IPS-NIHi7 (cell line): Measurements from ENCODE around the gene NXN.
"Not testable (repeated sequence)": the region's sequence is repeated elsewhere in the genome, so short reads cannot be mapped to it uniquely, and the experiment has no call there.

ENCODE experiments used
- DNase-seq: peaks from one replicate; pipeline ENCODE4 v3.0.0; 2012; ENCODE audit warnings: mixed read lengths; ENCODE audit errors: extremely low spot score

NXN gene

DNA sequence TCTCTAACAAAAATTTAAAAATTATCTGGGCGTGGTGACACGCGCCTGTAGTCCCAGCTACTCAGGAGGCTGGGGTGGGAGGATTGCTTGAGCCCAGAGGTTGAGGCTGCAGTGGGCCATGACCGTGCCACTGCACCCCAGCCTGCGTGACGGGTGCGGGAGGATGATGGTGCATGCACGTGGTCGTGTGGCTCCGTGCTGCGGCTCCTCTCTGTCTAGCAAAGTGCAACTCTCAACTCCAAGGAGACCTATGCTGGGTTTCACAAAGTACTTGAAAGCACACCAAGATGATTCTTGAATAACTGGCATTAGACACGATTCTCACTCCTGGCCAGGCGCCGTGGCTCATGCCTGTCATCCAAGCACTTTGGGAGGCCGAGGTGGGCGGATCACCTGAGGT lies 25.8 kb downstream of the NXN start:
- DNase-seq, result no peak

DNA sequence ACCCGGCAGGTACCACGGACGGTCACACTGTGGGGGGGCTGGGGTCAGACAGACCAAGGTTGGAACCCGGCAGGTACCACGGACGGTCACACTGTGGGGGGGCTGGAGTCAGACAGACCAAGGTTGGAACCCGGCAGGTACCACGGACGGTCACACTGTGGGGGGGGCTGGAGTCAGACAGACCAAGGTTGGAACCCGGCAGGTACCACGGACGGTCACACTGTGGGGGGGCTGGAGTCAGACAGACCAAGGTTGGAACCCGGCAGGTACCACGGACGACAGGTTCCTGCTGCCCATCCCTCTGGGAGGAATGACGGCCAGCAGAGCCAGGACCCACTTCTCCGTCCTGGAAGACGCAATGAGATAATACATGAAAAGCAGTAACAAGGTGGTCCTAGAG lies 27.0 kb downstream of the NXN start:
- DNase-seq, result not testable (repeated sequence)

DNA sequence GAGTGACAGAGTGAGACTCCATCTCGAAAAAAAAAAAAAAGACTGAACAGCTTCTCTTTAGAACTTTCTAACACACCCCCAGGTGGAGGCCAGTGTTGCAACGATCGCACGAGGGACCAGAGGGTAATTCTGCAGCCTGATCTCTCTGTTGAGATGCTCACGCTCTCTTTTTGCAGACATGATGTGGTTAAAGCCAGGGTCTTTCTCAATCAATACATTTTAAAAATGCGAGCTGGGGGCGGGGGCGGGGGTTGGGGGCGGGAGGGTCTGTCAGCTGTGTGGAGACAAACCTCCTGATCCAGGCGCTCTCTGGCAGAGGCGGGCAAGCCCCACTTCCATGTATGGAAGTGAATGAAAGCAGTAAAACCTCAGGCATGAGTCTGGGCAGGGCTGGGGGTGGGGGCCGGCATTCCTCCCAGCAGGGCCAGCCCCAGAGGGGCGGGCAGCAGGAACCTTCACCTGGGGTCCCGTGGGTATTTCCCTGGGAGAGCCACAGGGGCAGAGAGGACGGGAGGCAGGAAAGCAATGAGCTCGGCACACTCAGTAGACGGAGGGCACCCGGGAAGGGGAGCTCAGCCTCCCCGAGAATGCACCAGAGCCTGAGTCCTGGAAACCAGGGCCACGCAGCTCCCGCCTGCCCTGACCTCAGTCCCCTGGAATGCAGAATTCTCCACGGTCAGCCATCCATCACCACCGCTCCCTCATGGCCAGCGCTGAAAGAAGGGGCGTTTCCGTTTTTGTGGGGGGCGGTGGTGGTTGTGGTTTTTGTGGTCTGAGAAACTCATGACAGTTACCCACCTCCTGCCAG lies 28.0 kb downstream of the NXN start:
- peak; percentile 87 for DNase-seq

DNA sequence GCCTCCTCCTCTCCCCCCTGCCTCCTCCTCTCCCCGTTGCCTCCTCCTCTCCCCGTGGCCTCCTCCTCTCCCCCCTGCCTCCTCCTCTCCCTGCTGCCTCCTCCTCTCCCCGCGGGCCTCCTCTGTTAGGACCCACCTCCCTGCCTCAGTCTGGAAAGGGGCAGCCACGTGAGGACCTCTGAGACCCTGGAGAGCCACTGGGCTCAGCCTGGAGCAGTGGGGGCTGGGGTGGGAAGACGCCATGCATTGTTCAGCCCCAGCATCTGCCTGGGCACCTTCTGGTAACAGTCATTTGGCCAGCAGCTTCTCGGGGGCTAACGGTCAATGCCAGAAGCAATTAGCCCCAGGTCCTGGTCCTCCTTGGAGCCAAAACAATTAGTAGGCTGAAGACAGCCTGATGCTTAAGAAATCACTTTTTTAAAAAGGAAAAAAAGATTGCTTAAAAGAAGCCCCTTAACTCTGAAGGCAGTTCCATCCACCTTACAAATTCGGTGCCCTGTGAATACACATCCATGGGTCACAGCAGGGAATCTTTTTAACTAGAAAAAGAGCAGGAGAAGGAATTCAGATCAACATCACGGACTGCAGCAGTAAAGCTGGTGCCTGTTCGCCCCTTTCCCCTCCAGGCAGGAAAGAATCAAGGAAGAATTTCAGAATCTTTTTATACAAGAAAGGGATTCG lies 29.8 kb downstream of the NXN start:
- DNase-seq, result peak; percentile 52

DNA sequence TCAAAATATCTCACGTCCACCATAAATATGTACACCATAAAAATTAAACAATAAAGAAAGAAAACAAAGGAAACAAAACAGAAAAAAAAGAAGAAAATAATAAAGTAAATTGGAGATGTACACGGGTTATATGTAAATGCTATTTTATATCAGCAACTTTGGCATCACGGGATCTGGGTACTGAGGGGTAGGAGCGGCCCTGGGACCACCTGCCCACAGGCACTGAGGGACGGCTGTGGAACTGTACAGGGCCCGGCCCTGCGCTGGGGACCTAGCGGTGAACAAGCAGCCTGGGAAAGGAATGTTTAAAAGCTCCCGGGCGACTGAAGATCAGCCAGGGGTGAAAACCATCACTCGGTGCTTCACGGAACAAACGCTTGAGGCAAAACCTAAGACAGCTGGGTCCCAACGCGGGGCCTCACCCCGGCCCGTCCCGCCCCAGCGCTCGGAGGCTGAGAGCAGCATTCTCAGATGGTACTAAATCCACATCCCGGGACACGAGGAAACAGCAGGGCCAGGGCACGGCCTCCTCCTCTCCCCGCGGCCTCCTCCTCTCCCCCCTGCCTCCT lies 31.2 kb downstream of the NXN start:
- DNase-seq, result peak; percentile 44

DNA sequence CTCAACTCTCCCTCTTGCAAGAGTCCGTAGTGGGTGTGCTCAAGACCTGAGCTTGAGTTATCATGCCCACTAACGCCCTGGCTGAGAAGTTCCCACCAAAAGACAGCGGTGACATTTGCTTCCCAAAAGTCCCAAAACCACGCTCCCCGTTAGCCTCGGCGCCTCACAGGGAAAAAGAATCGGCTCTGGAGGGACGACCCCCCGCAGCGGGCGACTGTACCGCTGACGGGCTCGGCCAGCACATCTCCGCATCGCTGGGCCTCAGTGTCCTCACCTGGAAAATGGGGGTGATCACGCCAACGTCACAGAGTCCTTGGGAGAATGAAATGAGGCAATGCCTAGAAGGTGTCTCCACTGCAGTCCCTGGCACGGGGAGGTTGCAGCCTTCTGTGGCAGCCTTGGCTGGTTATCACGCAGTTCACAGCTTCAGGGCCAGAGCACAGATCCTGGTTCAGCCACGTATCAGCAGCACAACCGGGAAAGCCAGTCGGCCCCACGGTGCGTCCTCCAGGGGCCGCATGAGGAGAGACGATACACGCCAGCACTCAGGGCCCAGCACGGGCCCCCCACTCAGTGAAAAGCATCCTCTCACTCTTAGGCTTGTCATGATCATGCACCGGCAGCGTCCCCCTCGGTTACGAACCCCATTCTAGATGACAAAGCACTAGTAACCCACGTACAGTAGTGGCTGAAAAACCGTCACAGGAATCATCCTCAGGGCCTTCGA lies 32.9 kb downstream of the NXN start:
- DNase-seq, result no peak

DNA sequence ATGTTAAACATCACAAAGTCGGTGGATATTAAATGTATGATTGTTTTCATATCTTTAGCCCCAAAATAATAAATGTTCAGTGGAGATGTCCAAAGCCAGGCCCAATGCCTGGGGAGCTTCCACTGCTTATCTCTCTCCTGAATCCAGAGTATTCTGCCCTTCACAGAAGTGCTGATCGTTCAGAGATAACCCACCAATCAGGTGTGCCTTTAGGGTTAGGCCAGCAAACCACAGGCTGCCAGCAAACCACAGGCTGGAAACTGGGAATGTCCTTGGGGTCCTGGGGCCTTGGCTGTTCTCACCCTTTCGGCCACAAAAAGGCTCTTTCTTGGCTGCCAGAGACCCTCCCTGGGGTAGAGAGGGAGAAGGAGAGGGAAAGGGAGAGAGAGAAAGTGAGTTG lies 33.9 kb downstream of the NXN start:
- no peak for DNase-seq

DNA sequence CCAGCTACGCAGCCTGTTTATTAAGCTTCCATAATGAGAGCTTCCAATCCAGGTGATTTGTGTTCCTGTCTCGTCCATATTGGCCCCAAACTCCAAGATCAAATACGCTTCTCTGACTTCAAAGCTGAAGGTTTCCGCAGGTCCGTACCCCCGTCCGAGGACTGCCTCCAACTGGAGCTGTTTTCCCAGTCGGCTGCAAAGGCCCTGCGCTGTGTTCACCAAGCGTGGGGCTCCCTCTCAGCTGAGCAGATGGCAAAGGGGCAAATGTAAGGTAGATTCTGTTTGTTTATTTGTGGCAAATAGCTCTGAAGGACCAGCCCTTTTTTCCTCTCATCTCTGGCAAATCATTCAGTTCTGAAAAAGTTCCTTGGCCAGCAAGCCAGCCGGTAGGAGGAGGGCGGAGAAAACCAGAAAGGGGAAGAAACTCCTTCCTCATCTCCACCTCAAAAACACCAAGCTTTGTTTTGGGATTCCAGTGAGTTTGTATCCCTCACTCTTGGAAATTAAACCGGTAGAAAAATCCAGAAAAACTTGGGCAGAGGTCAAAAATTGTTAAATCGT lies 35.2 kb downstream of the NXN start:
- DNase-seq, result no peak

DNA sequence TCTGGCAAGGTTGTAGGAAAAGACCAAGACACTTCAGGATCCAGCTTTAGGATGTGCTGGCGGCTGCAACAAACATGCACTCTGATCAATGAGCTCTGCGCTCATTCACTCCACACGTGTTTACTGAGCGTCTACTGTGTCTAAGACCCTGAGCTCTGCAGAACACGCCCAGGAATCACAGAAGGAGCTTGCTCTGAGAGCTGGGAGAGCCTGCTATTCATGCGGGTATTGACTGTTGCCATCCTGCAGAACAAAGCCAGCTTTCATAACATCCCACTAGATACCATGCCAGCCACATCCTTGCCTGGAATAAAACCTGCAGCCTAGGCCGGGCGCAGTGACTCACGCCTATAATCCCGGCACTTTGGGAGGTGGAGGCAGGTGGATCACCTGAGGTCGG lies 44.1 kb downstream of the NXN start:
- DNase-seq, result no peak

DNA sequence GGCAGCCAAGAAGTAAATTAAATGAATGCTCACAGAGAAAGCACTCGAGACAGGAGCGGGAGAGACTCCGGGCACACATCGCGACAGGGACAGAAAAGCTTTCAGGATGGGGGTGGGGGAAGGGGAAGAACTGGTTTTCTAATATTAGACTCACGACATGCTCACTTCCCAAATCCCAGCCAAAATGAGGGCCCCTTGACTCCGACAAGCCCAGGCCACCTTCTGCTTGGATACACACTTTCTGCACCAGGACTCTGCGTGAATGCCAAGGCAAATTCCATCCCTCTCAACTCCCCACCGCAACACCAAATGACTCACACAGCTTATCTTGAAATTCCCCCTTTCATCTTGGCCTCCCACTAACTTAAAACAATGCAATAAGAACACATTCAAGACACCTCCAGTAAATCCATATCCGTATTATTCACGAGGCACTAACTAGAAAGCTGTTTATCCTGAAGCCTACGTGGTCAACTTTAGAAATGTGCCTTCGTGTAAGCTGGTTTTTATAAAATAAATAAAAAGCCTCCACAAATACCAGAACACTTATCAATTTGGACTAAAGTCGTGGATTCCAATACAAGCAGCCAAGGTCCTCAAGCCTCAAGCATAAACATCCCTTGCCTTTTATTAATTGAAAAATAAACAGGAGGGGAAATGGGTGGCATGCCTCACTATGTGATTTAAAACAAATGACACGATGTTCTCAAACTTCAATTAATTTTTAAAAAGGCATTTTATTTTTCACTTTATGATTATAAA lies 46.1 kb downstream of the NXN start:
- peak; percentile 68 for DNase-seq

DNA sequence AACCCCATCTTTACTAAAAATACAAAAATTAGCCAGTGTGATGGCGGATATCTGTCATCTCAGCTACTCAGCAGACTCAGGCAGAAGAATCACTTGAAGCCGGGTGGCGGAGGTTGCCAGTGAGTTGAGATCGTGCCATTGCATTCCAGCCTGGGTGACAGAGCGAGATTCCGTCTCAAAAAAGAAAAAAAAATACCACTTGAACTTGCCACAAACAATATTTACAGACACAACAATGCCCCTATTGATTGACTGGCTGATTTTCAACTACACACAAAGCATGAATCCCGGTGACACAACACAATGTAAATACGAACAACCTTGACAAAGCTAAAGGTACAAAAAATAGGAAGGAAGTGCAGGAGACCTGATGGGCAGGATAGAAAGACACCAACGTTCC lies 49.3 kb downstream of the NXN start:
- no peak for DNase-seq

DNA sequence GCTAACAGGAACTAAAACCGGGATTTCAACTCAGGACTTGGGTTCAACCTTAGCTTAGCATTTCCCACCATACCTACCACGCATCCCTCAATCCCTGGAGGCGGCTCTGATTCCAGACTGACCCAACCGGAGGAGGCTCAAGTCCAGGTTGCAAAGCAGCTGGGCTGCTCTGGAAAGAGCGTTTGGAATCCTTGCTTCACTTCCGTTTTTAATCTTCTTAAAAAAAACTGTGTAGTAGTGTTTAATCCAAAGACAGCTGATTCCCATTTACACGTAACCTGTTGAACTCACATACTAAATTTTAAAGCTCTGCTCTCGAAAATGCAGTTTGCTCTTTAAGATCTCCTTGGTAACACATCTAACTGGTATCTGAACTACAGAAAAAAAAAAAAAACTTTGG lies 50.0 kb downstream of the NXN start:
- no peak for DNase-seq

DNA sequence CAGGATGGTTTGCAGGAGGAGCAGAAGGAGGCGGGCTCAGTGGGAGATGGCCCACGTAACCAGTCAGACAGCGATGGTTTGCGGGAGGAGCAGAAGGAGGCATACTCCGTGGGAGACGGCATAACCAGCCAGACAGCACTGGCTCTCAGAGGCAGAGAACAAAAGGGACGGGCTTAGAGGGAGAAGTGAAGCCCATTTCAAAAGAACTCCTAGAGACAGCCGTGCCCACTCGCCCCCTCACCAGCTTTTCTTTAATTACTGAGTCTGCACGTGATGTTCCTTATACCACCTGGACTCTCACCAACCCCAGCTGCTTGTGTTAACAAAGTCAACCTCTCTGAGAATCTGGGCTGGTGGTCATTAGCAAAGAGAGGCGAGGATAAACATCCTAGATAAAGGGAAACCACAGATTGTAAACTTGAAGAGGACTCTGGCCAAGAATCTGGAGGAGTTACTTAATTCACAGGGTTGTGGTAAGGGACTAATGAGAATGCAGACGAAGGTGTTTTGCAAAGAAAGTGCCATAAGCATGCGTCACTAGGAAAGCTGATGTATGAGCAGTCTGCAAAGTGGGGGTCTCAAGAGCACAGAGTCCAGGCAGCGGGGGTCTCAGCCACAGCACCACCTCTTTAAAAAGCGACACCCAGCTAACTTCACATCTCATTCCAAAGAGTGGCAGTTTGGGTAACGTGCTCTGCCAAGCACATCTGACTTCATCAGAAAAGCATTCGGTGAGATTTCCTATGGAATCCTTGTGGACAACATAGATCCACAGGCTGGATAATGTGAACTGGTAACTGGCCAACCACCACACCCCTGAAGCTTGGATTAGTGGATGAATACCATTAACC lies 51.7 kb downstream of the NXN start:
- DNase-seq, result peak; percentile 43

DNA sequence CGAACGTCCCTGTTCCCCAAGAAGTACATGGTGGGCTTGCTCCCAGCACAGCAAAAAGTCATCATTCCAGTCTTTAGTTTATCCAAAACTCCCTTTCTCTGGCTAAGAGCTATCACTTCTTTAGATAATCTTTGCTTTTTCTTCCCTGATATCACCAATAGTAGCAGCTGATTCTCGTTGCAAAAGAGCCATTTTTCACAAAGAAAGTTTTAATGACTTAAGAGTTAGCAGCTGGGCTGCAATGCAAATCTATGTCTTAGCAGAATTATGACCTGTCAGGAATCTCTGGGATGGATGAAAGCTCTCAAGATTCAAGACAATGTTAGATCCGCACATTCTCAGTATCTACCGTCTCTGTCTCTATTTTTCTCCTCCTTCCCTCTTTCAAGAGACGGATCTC lies 53.8 kb downstream of the NXN start:
- no peak for DNase-seq

DNA sequence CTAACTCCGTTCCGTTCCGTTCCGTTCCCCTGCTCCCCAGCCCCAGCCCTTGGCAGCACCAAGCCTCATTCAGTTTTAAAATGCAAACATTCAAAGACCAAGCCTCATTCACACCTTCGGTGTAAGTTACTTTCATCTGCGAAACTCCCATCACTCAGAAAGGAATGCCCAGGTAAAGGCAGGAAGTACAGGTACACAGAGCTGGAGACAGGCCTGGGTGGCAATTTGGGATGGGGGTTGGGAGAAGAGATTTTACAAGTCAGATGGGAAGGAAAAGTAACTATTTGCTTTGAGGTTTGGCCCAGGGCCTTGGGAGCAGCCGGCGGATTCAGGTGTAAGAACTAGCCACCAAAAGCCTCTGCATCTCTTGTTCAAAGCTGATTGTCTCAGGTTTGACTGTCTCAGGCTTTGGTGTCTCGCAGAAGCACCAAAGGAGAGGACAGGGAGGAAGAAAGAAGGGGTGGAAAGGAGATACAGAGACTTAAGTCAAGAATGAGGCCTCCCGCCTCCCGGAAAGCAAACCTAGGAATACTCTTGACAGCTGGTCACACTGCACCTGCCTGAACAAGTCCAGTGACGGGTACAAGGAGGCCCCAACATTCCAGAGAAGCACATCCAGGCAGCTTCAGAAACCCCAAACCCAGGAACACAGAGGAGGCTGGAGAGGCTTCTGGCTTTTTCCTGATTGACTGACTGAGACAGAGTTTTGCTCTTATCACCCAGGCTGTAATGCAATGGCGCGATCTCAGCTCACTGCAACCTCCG lies 54.7 kb downstream of the NXN start:
- DNase-seq, result peak; percentile 29

DNA sequence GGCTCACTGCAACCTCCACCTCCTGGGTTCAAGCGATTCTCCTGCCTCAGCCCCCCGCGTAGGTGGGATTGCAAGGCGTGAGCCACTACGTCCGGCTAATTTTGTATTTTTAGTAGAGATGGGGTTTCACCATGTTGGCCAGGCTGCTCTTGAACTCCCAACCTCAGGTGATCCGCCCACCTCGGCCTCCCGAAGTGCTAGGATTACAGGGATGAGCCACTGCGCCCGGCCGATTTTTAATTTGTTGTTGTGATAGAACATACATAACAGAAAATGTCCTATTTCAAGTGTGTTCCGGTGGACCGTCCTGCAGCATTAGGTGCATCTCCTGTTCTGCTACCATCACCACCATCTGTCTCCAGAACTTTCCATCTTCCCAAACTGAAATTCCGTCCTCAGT lies 55.3 kb downstream of the NXN start:
- DNase-seq, result not testable (repeated sequence)

DNA sequence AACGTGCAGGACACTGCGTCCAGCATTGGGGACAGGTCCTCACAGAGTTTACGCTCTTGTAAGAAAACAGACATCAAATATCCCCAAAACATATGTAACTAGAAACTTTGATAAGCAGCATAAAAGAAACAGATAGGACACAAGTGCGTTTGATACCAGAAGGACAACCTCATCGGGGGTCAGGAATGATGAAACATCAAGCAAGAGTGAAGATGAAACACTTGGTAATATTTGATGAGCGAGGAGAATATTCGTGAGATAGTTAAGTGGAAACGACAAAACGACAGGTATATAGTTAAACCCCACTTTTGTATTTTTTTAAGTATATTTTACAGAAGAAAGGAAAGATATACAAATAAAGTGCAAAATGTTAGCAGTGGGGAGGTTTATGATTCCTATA lies 55.9 kb downstream of the NXN start:
- DNase-seq, result no peak

DNA sequence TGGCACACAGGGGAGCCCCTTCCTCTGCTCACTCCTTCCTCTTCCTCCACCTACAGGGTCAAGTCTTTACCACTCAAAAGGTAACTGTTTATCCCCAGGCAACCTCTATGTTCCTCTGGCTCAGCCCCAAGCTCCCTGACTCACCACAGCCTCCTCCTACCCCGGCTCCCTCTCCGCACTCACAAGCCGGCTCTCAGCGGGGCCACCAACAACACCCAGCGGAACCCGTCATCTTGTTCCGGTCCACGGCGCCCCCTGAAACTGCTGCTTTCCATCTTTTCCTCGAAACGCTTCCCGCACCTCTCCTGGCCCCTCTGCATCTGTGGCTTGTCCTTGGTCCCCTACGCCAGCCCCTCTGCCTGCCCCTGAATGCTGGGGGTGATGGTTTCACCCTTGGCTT lies 58.4 kb downstream of the NXN start:
- DNase-seq, result no peak

DNA sequence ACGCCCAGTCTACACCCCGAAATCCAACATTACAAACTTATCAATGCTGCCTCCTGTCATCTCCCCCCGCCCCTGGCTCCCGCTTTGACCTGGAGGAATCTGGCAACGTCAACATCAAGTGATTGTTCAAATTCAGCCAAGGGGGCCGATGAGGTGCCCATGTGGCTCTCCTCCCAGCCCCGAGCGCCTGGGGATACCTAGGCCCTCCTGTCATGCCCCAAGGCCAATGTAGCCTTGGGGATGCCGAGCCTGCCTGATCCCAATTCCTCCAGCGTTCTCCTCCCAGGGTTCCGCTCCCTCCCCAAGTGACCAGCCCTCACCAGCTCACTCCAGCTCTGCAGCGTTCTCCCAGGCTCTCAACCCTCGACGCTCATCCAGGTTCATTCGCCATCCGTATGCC lies 59.4 kb downstream of the NXN start:
- no peak for DNase-seq
